Body of pancreas (tissue), 4 donors: ENCODE results near the gene FRMD7. TPM values are rescaled to one million over a fixed set of nuclear protein-coding genes. Genes with fewer than 3 reads are reported as not detected.

Experiments used
- ATAC-seq: fragments of 150-250 bp; one replicate; pipeline ENCODE4 v1.9.1; 2016
- DNase-seq, 4 donors: peaks; one replicate each; pipeline ENCODE4 v3.0.0-alpha.2; 2019
- H3K27ac ChIP-seq, 4 donors: fragments of 200-600 bp; sonication (generic); 1 replicate in 3 of 4; 2 replicates in 1 of 4; pipeline versions ENCODE4 v1.5.1 to v1.6.1; 2016 to 2019; ENCODE audit warnings: mild to moderate bottlenecking in 1 of 4, mixed read lengths in 1 of 4, moderate library complexity in 1 of 4
- H3K27me3 ChIP-seq, 2 donors: fragments of 200-600 bp; sonication (generic); one replicate each; pipeline ENCODE4 v1.6.0; 2016; ENCODE audit warnings: mild to moderate bottlenecking in 1 of 2
- H3K36me3 ChIP-seq, 2 donors: fragments of 200-600 bp; sonication (generic); replicated peaks in 1 of 2; 2 replicates each; pipeline ENCODE4 v1.5.1; 2016; ENCODE audit warnings: low read depth in 2 of 2; ENCODE audit not compliant: insufficient read depth in 1 of 2
- H3K4me1 ChIP-seq: fragments of 200-600 bp; sonication (generic); one replicate; pipeline ENCODE4 v1.6.0; 2016
- H3K4me3 ChIP-seq, 2 donors: fragments of 200-600 bp; sonication (generic); 1 replicate in 1 of 2; 2 replicates in 1 of 2; pipeline ENCODE4 v1.5.1; 2016 to 2019
- H3K9me3 ChIP-seq, 3 donors: fragments of 200-600 bp; sonication (generic); 1 replicate in 2 of 3; 2 replicates in 1 of 3; pipeline ENCODE4 v1.5.1; 2016
- POLR2A ChIP-seq, 3 donors: fragments of 450-650 bp; IDR thresholded peaks; one replicate each; pipeline ENCODE4 v1.6.1; 2016; ENCODE audit warnings: antibody characterized with exemption in 3 of 3, mild to moderate bottlenecking in 2 of 3
- WGBS, 2 donors: methylation state at CpG; one replicate each; pipeline ENCODE4 v1.1.5; 2017; 5-methylcytosine and 5-hydroxymethylcytosine counted together
- intact Hi-C: fragments of 100-400 bp; cut with DNase I; formaldehyde crosslinking; loops from one replicate; pipeline ENCODE4 v1.15.1; 2023
- total RNA-seq, 2 donors: library from RNA; depleted of rRNA; stranded (reverse); fragments of >200 nt; gene quantifications; one replicate each; pipeline ENCODE4 v1.1.0, GENCODE V29; 2016
- TF ChIP-seq, protein P1 (sequence below), 7 experiments: fragments of 450-650 bp in 4 of 7; fragments of 200-600 bp in 3 of 7; sonication (generic) in 3 of 7; IDR thresholded peaks; one replicate each; pipeline ENCODE4 v1.5.1; 2016 to 2019; ENCODE audit warnings: antibody characterized with exemption in 7 of 7

Gene FRMD7
- total RNA-seq, 2 donors from 2014 or later, result not detected

DNA sequence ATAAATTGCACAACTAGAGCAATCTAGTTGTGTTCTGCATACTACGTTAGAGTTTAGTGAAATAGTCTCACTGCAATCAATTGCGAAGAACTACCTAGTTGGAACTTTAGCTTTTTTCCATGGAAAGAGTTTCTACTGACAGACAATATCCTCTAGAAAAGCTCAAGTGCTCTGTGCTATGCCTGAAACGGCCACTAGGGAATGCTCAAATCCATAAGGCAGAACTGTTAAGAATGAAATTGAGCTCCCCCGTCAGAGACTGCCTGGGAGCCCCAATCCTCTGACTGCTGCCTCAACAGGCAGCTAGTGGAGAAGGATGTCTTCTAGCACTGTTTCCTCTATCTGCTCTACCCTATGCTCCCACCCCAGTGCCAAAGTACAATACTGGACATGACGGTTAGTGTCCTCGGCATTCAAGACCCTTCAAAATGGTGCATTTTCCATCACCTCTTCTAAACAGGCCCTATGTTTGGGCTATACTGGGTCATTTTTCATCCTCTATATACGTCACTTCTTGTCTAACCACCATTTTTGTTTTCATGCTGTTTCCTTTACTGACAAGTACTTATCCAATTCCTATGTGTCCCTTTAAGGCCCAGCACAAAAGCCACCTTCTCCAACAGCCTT lies 35.3 kb downstream of the FRMD7 start:
- intact Hi-C loops, result no loop called here
- Histone ChIP-seq H3K27ac (no peak overlapping the region), H3K9me3 (no peaks in the 10 kb centered on the region), H3K27me3 (no peaks in the 10 kb centered on the region), H3K4me3 (no peak overlapping the region), H3K4me1 (no peaks in the 10 kb centered on the region), H3K36me3 (no peaks in the 10 kb centered on the region)
- WGBS, 2 donors, result 37 to 42% methylated on average over 7 of the region's 7 CpGs
- peak; percentile 59 to 78 (median 67) for DNase-seq
- TF ChIP-seq, protein P1, sequence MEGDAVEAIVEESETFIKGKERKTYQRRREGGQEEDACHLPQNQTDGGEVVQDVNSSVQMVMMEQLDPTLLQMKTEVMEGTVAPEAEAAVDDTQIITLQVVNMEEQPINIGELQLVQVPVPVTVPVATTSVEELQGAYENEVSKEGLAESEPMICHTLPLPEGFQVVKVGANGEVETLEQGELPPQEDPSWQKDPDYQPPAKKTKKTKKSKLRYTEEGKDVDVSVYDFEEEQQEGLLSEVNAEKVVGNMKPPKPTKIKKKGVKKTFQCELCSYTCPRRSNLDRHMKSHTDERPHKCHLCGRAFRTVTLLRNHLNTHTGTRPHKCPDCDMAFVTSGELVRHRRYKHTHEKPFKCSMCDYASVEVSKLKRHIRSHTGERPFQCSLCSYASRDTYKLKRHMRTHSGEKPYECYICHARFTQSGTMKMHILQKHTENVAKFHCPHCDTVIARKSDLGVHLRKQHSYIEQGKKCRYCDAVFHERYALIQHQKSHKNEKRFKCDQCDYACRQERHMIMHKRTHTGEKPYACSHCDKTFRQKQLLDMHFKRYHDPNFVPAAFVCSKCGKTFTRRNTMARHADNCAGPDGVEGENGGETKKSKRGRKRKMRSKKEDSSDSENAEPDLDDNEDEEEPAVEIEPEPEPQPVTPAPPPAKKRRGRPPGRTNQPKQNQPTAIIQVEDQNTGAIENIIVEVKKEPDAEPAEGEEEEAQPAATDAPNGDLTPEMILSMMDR (IDR thresholded peaks at IDR 0.05), result peak; percentile 50 to 72 (median 63)
- TF ChIP-seq POLR2A (IDR thresholded peaks at IDR 0.05), result no peak
- peak; percentile 56 for ATAC-seq

DNA sequence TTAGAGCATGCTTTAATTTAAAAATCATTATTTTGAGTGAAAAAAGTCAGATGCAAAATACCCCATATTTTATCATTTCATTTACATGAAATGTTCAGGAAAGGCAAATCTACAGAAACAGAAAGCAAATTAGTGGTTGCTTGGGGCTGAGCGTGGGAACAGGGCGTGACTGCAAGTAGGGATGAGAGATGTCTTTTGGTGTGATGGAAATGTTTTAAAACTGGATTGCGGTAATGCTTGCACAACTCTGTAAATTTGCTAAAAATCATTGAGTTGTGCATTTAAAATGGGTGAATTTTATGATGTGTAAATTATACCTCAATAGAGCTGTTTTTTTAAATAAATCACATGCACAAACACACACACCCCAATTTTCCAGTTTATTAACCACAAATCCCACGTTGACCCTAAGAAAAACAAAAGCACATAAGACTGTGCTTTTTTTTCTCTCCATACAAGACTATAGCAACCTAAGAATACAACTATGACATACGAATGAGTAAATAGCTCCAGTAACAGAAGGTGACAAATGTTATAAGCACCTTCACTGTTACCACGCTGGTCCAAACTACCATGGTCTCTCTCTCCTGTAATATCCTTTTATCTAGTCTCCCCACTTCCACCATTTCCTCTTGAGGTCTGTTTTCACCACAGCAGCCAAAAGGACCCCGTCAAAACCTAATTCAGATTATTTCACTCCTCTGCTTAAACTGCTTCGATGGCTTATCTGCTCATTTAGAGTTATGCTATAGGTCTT lies 37.2 kb downstream of the FRMD7 start:
- 57 to 65% methylated on average over 8 of the region's 8 CpGs for WGBS, 2 donors
- intact Hi-C loops, result no loop called here
- Histone ChIP-seq H3K36me3 (no peaks in the 10 kb centered on the region), H3K4me1 (no peaks in the 10 kb centered on the region), H3K27ac (no peak overlapping the region), H3K4me3 (no peak overlapping the region), H3K27me3 (no peaks in the 10 kb centered on the region), H3K9me3 (no peaks in the 10 kb centered on the region)
- no peak for TF ChIP-seq POLR2A (IDR thresholded peaks at IDR 0.05)
- TF ChIP-seq, protein P1 (IDR thresholded peaks at IDR 0.05), result no peak
- ATAC-seq (no peak), DNase-seq (no peak)

DNA sequence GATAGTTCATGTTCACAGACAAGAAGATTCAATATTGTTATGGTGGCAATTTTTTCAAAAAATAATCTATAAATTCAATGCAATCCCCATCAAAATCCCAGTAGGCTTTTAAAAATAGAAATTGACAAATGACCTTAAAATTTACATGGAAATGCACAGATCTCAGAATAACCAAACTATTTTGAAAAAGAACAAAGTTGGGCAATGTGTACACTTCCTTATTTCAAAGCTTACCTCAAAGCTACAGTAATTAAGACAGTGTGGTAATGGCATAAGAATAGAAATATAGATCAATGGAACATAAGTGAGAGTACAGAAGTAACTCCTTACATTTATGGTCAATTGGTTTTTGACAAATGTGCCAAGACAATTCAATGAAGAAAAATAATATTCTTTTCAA lies 39.0 kb downstream of the FRMD7 start:
- TF ChIP-seq POLR2A (IDR thresholded peaks at IDR 0.05), result no peak
- TF ChIP-seq, protein P1 (IDR thresholded peaks at IDR 0.05), result no peak
- ATAC-seq (no peak), DNase-seq (no peak)
- Histone ChIP-seq H3K27me3 (no peaks in the 10 kb centered on the region), H3K36me3 (no peaks in the 10 kb centered on the region), H3K4me1 (no peaks in the 10 kb centered on the region), H3K27ac (no peak overlapping the region), H3K4me3 (no peak overlapping the region), H3K9me3 (no peaks in the 10 kb centered on the region)
- intact Hi-C loops, result no loop called here

DNA sequence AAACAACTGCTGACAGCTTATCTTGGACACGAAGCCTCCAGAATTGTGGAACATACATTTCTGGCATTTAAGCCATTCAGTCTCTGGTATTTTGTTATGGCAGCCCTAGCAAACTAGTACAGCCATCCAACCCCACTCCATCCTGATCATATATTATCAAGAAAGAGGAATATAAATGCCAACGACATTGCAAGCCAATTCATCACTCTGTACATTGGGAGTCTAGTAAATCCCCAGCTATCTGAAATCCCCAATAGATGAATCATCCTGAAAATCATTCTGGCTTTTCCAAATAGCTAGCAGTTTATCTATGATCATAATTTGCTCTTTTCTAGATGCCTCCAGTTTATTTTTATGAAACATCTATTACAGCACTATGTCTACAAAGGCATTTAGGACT lies 41.1 kb downstream of the FRMD7 start:
- H3K36me3 ChIP-seq, result no peaks in the 10 kb centered on the region
- no peaks in the 10 kb centered on the region for H3K9me3 ChIP-seq
- 33 to 49% methylated on average over 2 of the region's 2 CpGs for WGBS, 2 donors
- no peak overlapping the region for H3K4me3 ChIP-seq
- DNase-seq (no peak), ATAC-seq (no peak)
- H3K27ac ChIP-seq, result no peak overlapping the region
- intact Hi-C loops, result no loop called here
- H3K4me1 ChIP-seq, result no peaks in the 10 kb centered on the region
- TF ChIP-seq POLR2A (IDR thresholded peaks at IDR 0.05), result no peak
- TF ChIP-seq, protein P1 (IDR thresholded peaks at IDR 0.05), result no peak
- no peaks in the 10 kb centered on the region for H3K27me3 ChIP-seq
